Measurements from ENCODE around the gene SUV39H1. TPM values are rescaled to one million over a fixed set of nuclear protein-coding genes. Genes with fewer than 3 reads are reported as not detected.
A peak's percentile ranks its signal among the peaks of the same experiment; 100 is the strongest.

Gene SUV39H1
- total and polyA plus RNA-seq, 2 experiments from 2014 or later = 6.0 to 6.8 TPM

- H3K4me1 ChIP-seq (ENCODE audit: insufficient read depth) = no peaks in the 10 kb centered on the region
- H3K79me2 ChIP-seq (ENCODE audit: insufficient read depth) = no peaks in the 10 kb centered on the region
- H4K20me1 ChIP-seq (ENCODE audit: insufficient read depth) = no peaks in the 10 kb centered on the region
- H3K36me3 ChIP-seq (ENCODE audit: low read depth) = no peaks in the 10 kb centered on the region
- TF ChIP-seq EZH2phosphoT487 (IDR thresholded peaks at IDR 0.05; ENCODE audit: insufficient read depth, low read depth) (no peak), EZH2 (IDR thresholded peaks at IDR 0.05; ENCODE audit: insufficient read depth, poor library complexity, severe bottlenecking) (no peak)
- in situ Hi-C loops (cut with MboI) = no loop called here
- H3K4me2 ChIP-seq (ENCODE audit: unreplicated experiment) = no peak overlapping the region
- no peak for DNase-seq
- H3F3A ChIP-seq (ENCODE audit: insufficient read depth) = no peaks in the 10 kb centered on the region
- no peak overlapping the region for H3K4me3 ChIP-seq
- no peaks in the 10 kb centered on the region for H3K27me3 ChIP-seq (replicated peaks; ENCODE audit: insufficient read depth)
- no peak overlapping the region for H3K9ac ChIP-seq
- H3K9me2 ChIP-seq (ENCODE audit: insufficient read depth) = no peaks in the 10 kb centered on the region
- no peak overlapping the region for H2AFZ ChIP-seq
- no peaks in the 10 kb centered on the region for H3K9me3 ChIP-seq (ENCODE audit: low read depth)
- no peak overlapping the region for H3K27ac ChIP-seq
- WGBS, 2 experiments (ENCODE audit: low coverage in 1 of 2, low lambda C conversion rate in 2 of 2, missing lambda C conversion rate in 2 of 2) = 97 to 100% methylated on average over 2 of the region's 2 CpGs
Measured at GRCh38 chrX:48726596-48726995, 30.1 kb downstream of the SUV39H1 start.

- Histone ChIP-seq H3F3A (ENCODE audit: insufficient read depth) (no peaks in the 10 kb centered on the region), H3K4me2 (ENCODE audit: unreplicated experiment) (no peak overlapping the region), H3K36me3 (ENCODE audit: low read depth) (no peaks in the 10 kb centered on the region), H3K27ac (no peak overlapping the region), H3K4me1 (ENCODE audit: insufficient read depth) (no peaks in the 10 kb centered on the region), H3K27me3 (replicated peaks; ENCODE audit: insufficient read depth) (no peaks in the 10 kb centered on the region), H3K9me2 (ENCODE audit: insufficient read depth) (no peaks in the 10 kb centered on the region), H2AFZ (no peak overlapping the region), H3K9ac (no peak overlapping the region), H4K20me1 (ENCODE audit: insufficient read depth) (no peaks in the 10 kb centered on the region), H3K4me3 (no peak overlapping the region), H3K9me3 (ENCODE audit: low read depth) (no peaks in the 10 kb centered on the region), H3K79me2 (ENCODE audit: insufficient read depth) (no peaks in the 10 kb centered on the region)
- in situ Hi-C loops (cut with MboI) = no loop called here
- DNase-seq = no peak
- TF ChIP-seq EZH2 (IDR thresholded peaks at IDR 0.05; ENCODE audit: insufficient read depth, poor library complexity, severe bottlenecking) (no peak), EZH2phosphoT487 (IDR thresholded peaks at IDR 0.05; ENCODE audit: insufficient read depth, low read depth) (no peak)
Measured at GRCh38 chrX:48728653-48729052, 32.1 kb downstream of the SUV39H1 start.

- Histone ChIP-seq H3K4me3 (peak overlapping the region; percentile 65), H3K4me1 (ENCODE audit: insufficient read depth) (peaks cover 4% of the 10 kb centered on the region; the same call in 1 of the 2 replicates), H3K27ac (no peak overlapping the region), H3K36me3 (ENCODE audit: low read depth) (no peaks in the 10 kb centered on the region), H3K9me3 (ENCODE audit: low read depth) (no peaks in the 10 kb centered on the region), H2AFZ (peak overlapping the region; percentile 97), H3K79me2 (ENCODE audit: insufficient read depth) (no peaks in the 10 kb centered on the region), H3K9ac (0 out of 2 replicates have a peak overlapping the region, but pooled peaks have one; percentile 60), H3F3A (ENCODE audit: insufficient read depth) (no peaks in the 10 kb centered on the region), H3K9me2 (ENCODE audit: insufficient read depth) (no peaks in the 10 kb centered on the region), H3K4me2 (ENCODE audit: unreplicated experiment) (peak overlapping the region; percentile 71), H3K27me3 (replicated peaks; ENCODE audit: insufficient read depth) (no peaks in the 10 kb centered on the region), H4K20me1 (ENCODE audit: insufficient read depth) (no peaks in the 10 kb centered on the region)
- 89 to 100% methylated on average over 1 of the region's 1 CpG for WGBS, 2 experiments (ENCODE audit: low coverage in 1 of 2, low lambda C conversion rate in 2 of 2, missing lambda C conversion rate in 2 of 2)
- in situ Hi-C loops (cut with MboI) = no loop called here
- TF ChIP-seq EZH2 (IDR thresholded peaks at IDR 0.05; ENCODE audit: insufficient read depth, poor library complexity, severe bottlenecking) = no peak
- no peak for TF ChIP-seq EZH2phosphoT487 (IDR thresholded peaks at IDR 0.05; ENCODE audit: insufficient read depth, low read depth)
- DNase-seq = no peak
Measured at GRCh38 chrX:48736303-48736702, 39.8 kb downstream of the SUV39H1 start.

- H3K4me2 ChIP-seq (ENCODE audit: unreplicated experiment) = peak overlapping the region; percentile 71
- DNase-seq = no peak
- 0 to 1% methylated on average over 9 to 10 of the region's 10 CpGs for WGBS, 2 experiments (ENCODE audit: low coverage in 1 of 2, low lambda C conversion rate in 2 of 2, missing lambda C conversion rate in 2 of 2)
- no peak for TF ChIP-seq EZH2 (IDR thresholded peaks at IDR 0.05; ENCODE audit: insufficient read depth, poor library complexity, severe bottlenecking)
- no peak for TF ChIP-seq EZH2phosphoT487 (IDR thresholded peaks at IDR 0.05; ENCODE audit: insufficient read depth, low read depth)
- no peaks in the 10 kb centered on the region for H3K79me2 ChIP-seq (ENCODE audit: insufficient read depth)
- peak overlapping the region; percentile 97 for H2AFZ ChIP-seq
- H3K36me3 ChIP-seq (ENCODE audit: low read depth) = no peaks in the 10 kb centered on the region
- in situ Hi-C loops (cut with MboI) = no loop called here
- peak overlapping the region; percentile 60 for H3K9ac ChIP-seq
- H3F3A ChIP-seq (ENCODE audit: insufficient read depth) = no peaks in the 10 kb centered on the region
- H3K4me3 ChIP-seq = peak overlapping the region; percentile 65
- H3K9me2 ChIP-seq (ENCODE audit: insufficient read depth) = no peaks in the 10 kb centered on the region
- no peaks in the 10 kb centered on the region for H4K20me1 ChIP-seq (ENCODE audit: insufficient read depth)
- no peak overlapping the region for H3K27ac ChIP-seq
- no peaks in the 10 kb centered on the region for H3K9me3 ChIP-seq (ENCODE audit: low read depth)
- peaks cover 4% of the 10 kb centered on the region; the same call in 1 of the 2 replicates for H3K4me1 ChIP-seq (ENCODE audit: insufficient read depth)
- H3K27me3 ChIP-seq (replicated peaks; ENCODE audit: insufficient read depth) = no peaks in the 10 kb centered on the region
Measured at GRCh38 chrX:48736878-48737212, 40.3 kb downstream of the SUV39H1 start.
